ENCODE data around the gene SSX5. TPM values are rescaled to one million over a fixed set of nuclear protein-coding genes. Genes with fewer than 3 reads are reported as not detected.

Gene SSX5
- total and polyA plus RNA-seq, 10 of the 15 experiments (the other 5 are each of a cell fraction or from before 2014, with no cell fraction given), result 0.05 TPM; not detected in 9

- Histone ChIP-seq H3K9ac (ENCODE audit: control insufficient read depth, insufficient read depth, low read length) (no peak overlapping the region), H3K27ac (ENCODE audit: control insufficient read depth, insufficient read depth) (no peak overlapping the region), H2AFZ (ENCODE audit: control insufficient read depth, low read depth, low read length) (no peak overlapping the region), H3K4me1 (ENCODE audit: control insufficient read depth, insufficient read depth, low read length) (no peaks in the 10 kb centered on the region), H3K4me2 (ENCODE audit: control insufficient read depth, insufficient read depth) (no peak overlapping the region), H3K9me3 (replicated peaks; ENCODE audit: control insufficient read depth, insufficient read depth, low read length) (no peaks in the 10 kb centered on the region), H3K27me3 (replicated peaks in 1 of 2; ENCODE audit: control insufficient read depth in 2 of 2, insufficient read depth in 2 of 2, low read length in 1 of 2) (no peaks in the 10 kb centered on the region), H3K36me3 (ENCODE audit: control insufficient read depth in 2 of 2, insufficient read depth in 2 of 2, low read length in 1 of 2) (no peaks in the 10 kb centered on the region), H3K4me3 (no peak overlapping the region), H4K20me1 (ENCODE audit: control insufficient read depth, insufficient read depth) (no peaks in the 10 kb centered on the region), H3K79me2 (ENCODE audit: control insufficient read depth, insufficient read depth, low read length) (no peaks in the 10 kb centered on the region)
- FAIRE-seq (no peak), DNase-seq (ENCODE audit: low read depth, low spot score) (no peak), ATAC-seq (no peak)
- intact Hi-C loops (cut with micrococcal nuclease; ENCODE audit: unreplicated experiment) (no loop called here), in situ Hi-C loops (cut with MboI) (loop anchor here (5.0 kb wide), 1 partner anchor 32 kb away; no protein-coding TSS in a partner anchor)
- SMC1A ChIA-PET (ENCODE audit: uncharacterized antibody, unreplicated experiment), result no interaction called here
- RAD21 ChIA-PET (ENCODE audit: unreplicated experiment), result no interaction called here
- 43% methylated on average over 2 of the region's 2 CpGs for WGBS (ENCODE audit: insufficient coverage, insufficient replicate concordance, low lambda C conversion rate, missing lambda C conversion rate)
- BruUV-seq (replicated peaks), result no TSS peak
- CTCF ChIA-PET, result no interaction called here
- POLR2A ChIA-PET, result no interaction called here
- TF ChIP-seq TCF7 (IDR thresholded peaks at IDR 0.05; ENCODE audit: borderline replicate concordance) (no peak), POLR2A (IDR thresholded peaks at IDR 0.05; ENCODE audit: low read depth, low read length) (no peak), ZBTB11 (CRISPR knock-in tag; IDR thresholded peaks at IDR 0.05) (no peak), EED (IDR thresholded peaks at IDR 0.05; ENCODE audit: low read depth) (no peak), MTA2 (IDR thresholded peaks at IDR 0.05; ENCODE audit: low read depth) (no peak), ATF3 (IDR thresholded peaks at IDR 0.05; ENCODE audit: borderline replicate concordance, extremely low read depth, low read depth, low read length) (no peak), USF1 (IDR thresholded peaks at IDR 0.05; ENCODE audit: borderline replicate concordance, extremely low read length, insufficient read depth, low read depth, low read length) (no peak), BMI1 (IDR thresholded peaks at IDR 0.05; ENCODE audit: borderline replicate concordance) (no peak), HSF1 (IDR thresholded peaks at IDR 0.05; ENCODE audit: low read depth, low read length) (no peak), ZNF217 (IDR thresholded peaks at IDR 0.05) (no peak), ZNF687 (IDR thresholded peaks at IDR 0.05) (no peak), ZNF207 (IDR thresholded peaks at IDR 0.05; ENCODE audit: borderline replicate concordance) (no peak)
Measured at GRCh38 chrX:48154796-48155195, 41.8 kb downstream of the SSX5 start.

Data from GM12878 (cell line).